HG03025 (cell line): ENCODE data around the gene EDA.
"Not testable (repeated sequence)": the region's sequence is repeated elsewhere in the genome, so short reads cannot be mapped to it uniquely, and the experiment has no call there.

Source experiments
- ATAC-seq: cut with Tn5 transposase; IDR thresholded peaks from one replicate; pipeline ENCODE4 v1.9.1; 2021; ENCODE audit warnings: mild to moderate bottlenecking, moderate library complexity; ENCODE audit not compliant: unreplicated experiment, low FRiP score

EDA gene

GRCh38 chrX:69741721-69742120, 125.8 kb downstream of the EDA start:
- no peak for ATAC-seq

DNA sequence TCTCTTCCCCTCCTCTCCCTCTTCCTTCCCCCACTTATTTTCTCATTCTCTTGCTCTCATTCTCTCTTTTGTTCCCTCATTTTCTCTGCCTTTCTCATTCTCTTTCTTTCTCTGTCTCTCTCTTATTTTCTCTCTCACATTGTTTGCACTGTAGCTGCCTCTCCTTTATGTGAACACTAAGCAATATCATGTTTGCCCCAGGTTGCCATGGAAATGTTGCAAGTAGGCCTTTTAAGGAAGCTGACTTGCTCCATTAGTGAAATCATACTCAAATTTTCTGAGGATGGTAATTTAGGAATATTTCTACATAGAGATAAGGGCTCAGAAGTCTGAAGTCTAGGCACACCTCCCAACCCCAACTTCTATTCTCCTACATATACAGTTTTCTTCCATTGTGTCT, 130.1 kb downstream of the EDA start:
- no peak for ATAC-seq

GRCh38 chrX:69748055-69748454, 132.1 kb downstream of the EDA start:
- ATAC-seq, result no peak

DNA sequence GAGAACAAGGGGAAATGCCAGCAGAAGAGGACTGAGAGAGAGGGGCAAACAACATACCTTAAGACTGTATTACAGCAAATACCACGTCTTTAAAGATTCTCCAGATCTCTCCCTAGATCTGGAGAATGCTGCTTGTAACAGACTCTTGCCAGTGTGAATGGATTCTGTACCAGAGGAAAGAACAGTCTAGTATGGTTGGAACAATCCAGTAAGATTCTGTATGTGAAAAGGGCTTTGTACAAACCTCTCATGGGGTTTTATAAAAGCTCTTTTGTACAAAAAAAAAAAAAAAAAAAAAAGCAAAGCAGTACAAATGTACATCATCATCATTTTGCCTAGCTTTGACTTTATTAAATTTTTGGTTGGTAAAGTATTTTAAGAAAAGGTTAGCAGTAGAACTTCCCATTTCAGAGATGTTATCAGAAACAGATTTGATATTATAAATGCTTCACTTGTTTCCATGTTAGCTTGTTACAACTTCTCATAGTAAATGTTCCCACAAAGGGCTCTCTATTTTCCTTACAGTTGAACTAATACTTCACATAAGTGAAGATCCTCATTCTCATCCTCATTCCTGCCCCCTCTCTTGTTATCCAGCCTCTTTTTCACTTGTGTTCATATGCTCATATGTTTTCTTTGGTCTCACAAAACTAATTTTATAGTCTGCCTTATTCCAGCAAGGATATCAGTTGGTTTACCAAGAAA, 144.2 kb downstream of the EDA start:
- no peak for ATAC-seq

- ATAC-seq, result no peak
Measured at GRCh38 chrX:69761633-69762032, 145.7 kb downstream of the EDA start.

- no peak for ATAC-seq
Measured at GRCh38 chrX:69762340-69762739, 146.4 kb downstream of the EDA start.

- no peak for ATAC-seq
Measured at GRCh38 chrX:69793260-69793935, 177.5 kb downstream of the EDA start.

DNA sequence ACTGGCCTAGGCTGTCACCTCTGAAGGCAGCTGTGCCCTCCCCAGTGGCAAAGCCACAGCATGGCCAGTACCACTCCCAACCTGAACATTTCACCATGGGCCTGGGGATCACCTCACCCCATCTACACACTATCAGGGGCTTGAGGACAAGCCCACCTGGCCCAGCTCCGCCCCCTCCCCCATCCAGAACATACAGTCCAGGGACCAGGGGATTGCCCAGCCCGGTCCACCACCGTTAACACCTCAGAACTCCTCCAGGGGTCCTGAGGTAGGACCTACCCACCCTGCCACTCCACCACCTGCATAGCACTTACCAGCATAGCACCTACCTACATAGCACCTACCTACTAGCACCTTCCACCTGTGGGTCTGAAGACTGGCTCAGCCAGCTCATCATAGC, 179.8 kb downstream of the EDA start:
- no peak for ATAC-seq

- no peak for ATAC-seq
Measured at GRCh38 chrX:69807400-69807799, 191.5 kb downstream of the EDA start.

DNA sequence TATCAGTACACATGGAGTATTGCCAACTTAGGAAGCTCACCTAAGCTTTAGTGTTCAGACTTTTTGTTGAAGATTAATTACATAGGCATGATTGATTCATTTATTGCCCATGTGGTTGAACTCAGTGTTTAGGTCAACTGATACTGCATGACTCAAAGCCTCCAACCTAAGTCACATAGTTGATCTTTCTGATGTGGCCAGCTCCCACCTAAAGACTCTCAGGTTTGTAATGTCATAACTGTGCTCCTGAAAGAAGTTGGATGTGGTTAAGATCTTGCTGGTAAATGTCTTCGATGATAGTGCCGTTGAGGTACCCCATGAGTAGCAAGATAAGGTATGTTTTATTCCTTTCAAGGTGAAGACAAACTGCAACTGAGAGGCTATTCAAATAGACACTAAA, 192.5 kb downstream of the EDA start:
- no peak for ATAC-seq

GRCh38 chrX:69813677-69814076, 197.8 kb downstream of the EDA start:
- ATAC-seq, result no peak

DNA sequence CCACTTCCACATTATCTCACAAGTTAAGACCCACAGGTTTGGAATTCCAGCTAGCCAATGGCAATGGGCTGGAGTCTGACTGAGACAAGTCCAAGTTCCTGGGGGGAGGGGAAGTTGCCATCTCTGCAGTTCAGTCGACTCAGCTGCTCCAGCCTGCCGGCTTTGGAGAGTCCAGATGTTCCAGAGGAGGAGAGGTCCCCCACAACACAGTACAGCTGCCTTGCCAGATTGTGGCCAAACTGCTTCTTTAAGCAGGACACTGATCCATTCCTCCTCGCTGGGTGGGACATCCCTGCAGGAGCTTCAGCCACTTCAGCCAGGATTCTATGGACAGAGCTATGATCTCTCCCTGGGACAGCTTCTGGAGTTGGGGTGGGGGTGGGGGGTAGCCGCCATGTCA, 199.2 kb downstream of the EDA start:
- no peak for ATAC-seq

DNA sequence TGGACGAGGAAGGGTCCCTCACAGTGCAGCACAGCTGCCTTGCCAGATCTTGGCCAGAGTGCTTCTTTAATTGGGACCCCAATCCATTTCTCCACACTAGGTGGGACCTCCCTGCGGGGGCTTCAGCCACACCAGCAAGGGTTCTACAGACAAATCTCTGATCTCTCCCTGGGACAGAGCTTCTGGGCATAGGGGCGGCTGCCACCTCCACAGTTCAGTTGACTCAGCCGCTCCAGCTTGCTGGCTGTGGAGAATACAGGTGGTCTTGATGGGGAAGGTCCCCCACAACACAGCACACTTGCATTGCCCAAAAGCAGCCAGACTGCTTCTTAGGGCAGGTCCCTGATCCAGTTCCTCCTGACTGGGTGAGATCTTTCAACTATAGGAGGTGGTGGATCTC, 199.6 kb downstream of the EDA start:
- no peak for ATAC-seq

DNA sequence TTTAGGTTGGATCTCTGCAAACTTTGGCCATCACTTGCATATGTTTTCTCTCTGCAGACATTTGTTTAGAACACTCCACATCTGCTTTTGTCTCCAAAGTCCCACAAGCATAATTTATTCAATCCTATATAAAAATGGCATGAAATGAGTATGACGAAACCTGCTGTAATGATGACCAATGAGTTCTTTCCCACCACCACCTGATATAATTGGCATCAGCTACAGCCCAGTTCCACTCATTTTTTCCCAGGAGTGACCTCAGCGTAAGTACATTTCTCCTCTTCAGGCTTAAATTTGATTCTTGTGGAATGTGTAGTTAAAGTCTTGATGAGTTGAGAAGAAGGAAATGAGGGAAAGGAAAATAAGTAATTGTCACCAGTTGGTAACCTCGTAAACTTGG, 228.7 kb downstream of the EDA start:
- no peak for ATAC-seq

DNA sequence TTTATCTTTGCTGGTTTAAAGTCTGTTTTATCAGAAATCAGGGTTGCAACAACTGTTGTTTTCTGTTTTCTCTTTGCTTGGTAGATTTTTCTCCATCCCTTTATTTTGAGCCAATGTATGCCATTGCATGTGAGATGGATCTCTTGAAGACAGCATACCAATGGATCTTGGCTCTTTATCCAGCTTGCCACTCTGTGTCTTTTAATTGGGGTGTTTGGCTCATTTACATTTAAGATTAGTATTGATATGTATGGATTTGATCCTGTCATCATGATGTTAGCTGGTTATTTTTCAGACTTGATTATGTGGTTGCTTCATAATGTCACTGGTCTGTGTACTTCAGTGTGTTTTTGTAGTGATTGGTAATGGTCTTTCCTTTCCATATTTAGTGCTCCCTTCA, 244.1 kb downstream of the EDA start:
- not testable (repeated sequence) for ATAC-seq

- no peak for ATAC-seq
Measured at GRCh38 chrX:69876221-69876620, 260.3 kb downstream of the EDA start.

GRCh38 chrX:69884210-69884609, 268.3 kb downstream of the EDA start:
- ATAC-seq, result no peak

GRCh38 chrX:69896046-69896445, 280.1 kb downstream of the EDA start:
- no peak for ATAC-seq

- ATAC-seq, result no peak
Measured at GRCh38 chrX:69900491-69900890, 284.6 kb downstream of the EDA start.

GRCh38 chrX:69906447-69906846, 290.5 kb downstream of the EDA start:
- no peak for ATAC-seq

GRCh38 chrX:69914781-69915180, 298.9 kb downstream of the EDA start:
- no peak for ATAC-seq

DNA sequence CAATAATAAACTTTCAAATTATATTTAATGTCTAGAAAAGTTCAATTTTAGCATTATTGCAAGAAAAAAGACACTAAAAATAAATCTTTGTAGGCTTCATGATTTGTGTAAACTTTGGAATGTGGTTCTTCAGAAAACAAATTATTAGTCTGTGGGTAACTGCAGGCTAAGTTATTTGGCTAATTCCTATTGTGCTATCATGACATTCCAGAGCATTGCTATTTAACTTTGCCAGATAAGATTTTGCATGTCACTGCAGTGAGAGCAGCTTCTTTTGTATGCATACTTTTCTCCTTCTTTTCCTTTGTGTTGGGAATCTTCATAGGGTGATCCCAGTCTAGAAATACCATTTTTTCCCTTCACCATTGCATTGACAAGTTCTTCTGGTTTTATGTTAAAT, 303.8 kb downstream of the EDA start:
- ATAC-seq, result no peak
